ENCODE data around the gene DOCK3. TPM values are rescaled to one million over a fixed set of nuclear protein-coding genes. Genes with fewer than 3 reads are reported as not detected.

The DOCK3 gene
- total and polyA plus RNA-seq, 10 of the 15 experiments (the other 5 are each of a cell fraction or from before 2014, with no cell fraction given): 0.02 to 0.52 (median 0.04) TPM; not detected in 5

DNA sequence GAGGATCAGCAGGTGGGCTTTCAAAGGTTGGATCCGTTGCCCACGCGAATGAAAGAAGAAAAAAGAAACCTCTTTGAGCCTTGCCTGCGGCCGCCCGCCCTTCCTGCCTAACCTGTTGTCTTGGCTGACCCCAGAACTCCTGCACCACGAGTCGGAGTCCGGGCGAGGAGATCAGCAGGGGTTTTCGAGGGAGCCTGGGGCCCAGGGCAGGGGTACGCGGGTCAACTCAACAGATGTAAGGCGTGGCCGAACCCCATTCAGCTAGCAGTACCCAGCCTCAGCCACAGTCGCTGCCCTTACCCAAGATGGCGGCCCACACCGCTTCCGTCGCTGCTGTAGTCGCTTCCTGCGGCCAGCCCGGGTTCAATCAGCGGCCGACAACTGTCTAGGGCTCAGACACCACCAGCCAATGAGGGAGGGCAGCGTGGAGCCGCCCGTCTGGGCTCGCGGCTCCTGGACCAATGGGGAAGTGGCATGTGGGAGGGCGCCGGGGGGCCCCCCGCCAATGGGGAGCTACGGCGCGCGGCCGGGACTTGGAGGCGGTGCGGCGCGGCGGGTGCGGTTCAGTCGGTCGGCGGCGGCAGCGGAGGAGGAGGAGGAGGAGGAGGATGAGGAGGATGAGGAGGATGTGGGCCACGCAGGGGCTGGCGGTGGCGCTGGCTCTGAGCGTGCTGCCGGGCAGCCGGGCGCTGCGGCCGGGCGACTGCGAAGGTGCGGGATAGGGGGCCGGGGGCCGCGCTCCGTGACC, 710.2 kb downstream of the DOCK3 start, which contains the start of gene MANF (continued):
- no peak for TF ChIP-seq CBX3 (IDR thresholded peaks at IDR 0.05; ENCODE audit: borderline replicate concordance, low read depth)
- no peak for TF ChIP-seq ZNF207 (IDR thresholded peaks at IDR 0.05; ENCODE audit: borderline replicate concordance)
- TF ChIP-seq E4F1 (IDR thresholded peaks at IDR 0.05; ENCODE audit: borderline replicate concordance, partially characterized antibody): peak; percentile 45
- TF ChIP-seq ZSCAN29 (IDR thresholded peaks at IDR 0.05): no peak
- no peak for TF ChIP-seq RELA (IDR thresholded peaks at IDR 0.05; ENCODE audit: borderline replicate concordance, partially characterized antibody)
- TF ChIP-seq SMC3 (IDR thresholded peaks at IDR 0.05; ENCODE audit: borderline replicate concordance, low read length): no peak
- TF ChIP-seq DPF2 (IDR thresholded peaks at IDR 0.05): peak; percentile 67
- TF ChIP-seq STAT1 (conservative IDR thresholded peaks at IDR 0.05): peak; percentile 76; the same call in 1 of the 2 replicates
- peak; percentile 85 for TF ChIP-seq FOS (IDR thresholded peaks at IDR 0.05; ENCODE audit: borderline replicate concordance, extremely low read depth, insufficient read length)
